ENCODE results near the gene TARBP2.

TARBP2 gene

DNA sequence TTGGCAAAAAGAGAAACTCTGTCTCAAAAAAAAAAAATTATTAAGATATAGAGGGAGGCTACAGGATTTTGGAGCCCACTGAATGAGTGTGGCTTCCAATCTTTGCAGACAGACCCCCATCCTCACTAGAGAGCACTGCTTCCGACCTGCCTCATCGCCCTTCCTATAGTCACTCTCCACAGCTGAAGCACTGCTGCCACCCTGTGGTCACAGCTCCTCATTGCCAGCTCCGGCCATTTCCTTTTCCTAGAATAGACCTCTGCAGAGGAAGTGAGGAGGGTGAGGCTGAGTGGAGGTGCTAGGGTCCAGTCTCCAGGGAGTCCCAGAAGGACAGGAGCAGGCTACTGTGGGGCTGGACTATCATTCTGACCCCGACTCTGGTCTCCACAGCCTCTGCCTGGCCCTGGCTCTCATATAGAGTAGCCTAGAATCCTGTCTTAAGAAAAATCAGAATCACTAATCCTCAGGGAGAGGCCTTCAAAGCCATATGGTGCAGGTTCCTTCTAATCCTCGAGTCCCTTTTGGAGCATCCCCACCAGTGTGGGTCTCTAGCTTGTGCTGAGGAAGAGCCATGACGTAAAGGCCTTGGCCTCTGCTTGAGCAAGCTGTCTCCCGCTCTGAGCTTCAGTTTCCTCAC is 7.6 kb downstream of the TARBP2 start:
- H3K9ac ChIP-seq (ENCODE audit: low read depth, low read length): no peak overlapping the region

DNA sequence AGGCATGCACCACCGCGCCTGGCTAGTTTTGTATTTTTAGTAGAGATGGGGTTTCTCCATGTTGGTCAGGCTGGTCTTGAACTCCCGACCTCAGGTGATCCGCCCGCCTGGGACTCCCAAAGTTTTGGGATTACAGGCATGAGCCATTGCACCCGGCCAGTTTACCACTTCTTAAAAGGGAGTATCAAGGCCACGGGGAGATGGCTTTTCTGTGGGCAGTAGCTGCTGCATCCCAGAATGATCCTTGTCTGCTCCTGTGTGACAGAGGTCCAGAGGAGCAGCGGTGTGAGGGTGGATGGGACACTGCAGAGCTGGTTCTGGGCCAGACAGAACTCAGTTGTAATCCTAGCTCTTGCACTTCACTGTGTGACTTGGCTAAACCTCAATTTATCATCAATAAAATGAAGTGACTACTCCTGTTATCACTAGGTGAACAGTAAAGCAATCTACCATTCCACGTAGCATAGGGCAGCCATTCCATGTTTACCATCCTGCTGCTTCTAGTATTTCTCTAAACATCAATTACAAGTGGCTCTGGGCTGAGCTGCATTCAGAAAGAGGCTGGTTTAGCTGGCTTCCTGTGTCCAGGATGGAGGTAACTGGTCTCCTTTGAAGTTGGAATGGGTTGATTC is 9.2 kb downstream of the TARBP2 start:
- no peaks in the 10 kb centered on the region for H3K27me3 ChIP-seq (ENCODE audit: insufficient read depth, low read length)
- no peak overlapping the region for H3K27ac ChIP-seq (ENCODE audit: low read length)
- H3K36me3 ChIP-seq (ENCODE audit: insufficient read depth, low read depth, low read length): peaks cover 39% of the 10 kb centered on the region
- no peak overlapping the region for H3K4me3 ChIP-seq (ENCODE audit: low read length)
- no peak overlapping the region for H3K9ac ChIP-seq (ENCODE audit: low read depth, low read length)
- H3K9me3 ChIP-seq (ENCODE audit: insufficient read depth, low read depth, low read length): no peaks in the 10 kb centered on the region
- H3K4me1 ChIP-seq (ENCODE audit: insufficient read depth, low read length): no peaks in the 10 kb centered on the region

More for the DNA sequence above, 7.6 kb downstream of the TARBP2 start:
- Histone ChIP-seq H3K4me3 (ENCODE audit: low read length) (no peak overlapping the region), H3K4me1 (ENCODE audit: insufficient read depth, low read length) (no peaks in the 10 kb centered on the region), H3K27ac (ENCODE audit: low read length) (no peak overlapping the region), H3K27me3 (ENCODE audit: insufficient read depth, low read length) (no peaks in the 10 kb centered on the region), H3K36me3 (ENCODE audit: insufficient read depth, low read depth, low read length) (peaks cover 43% of the 10 kb centered on the region), H3K9me3 (ENCODE audit: insufficient read depth, low read depth, low read length) (no peaks in the 10 kb centered on the region)

DNA sequence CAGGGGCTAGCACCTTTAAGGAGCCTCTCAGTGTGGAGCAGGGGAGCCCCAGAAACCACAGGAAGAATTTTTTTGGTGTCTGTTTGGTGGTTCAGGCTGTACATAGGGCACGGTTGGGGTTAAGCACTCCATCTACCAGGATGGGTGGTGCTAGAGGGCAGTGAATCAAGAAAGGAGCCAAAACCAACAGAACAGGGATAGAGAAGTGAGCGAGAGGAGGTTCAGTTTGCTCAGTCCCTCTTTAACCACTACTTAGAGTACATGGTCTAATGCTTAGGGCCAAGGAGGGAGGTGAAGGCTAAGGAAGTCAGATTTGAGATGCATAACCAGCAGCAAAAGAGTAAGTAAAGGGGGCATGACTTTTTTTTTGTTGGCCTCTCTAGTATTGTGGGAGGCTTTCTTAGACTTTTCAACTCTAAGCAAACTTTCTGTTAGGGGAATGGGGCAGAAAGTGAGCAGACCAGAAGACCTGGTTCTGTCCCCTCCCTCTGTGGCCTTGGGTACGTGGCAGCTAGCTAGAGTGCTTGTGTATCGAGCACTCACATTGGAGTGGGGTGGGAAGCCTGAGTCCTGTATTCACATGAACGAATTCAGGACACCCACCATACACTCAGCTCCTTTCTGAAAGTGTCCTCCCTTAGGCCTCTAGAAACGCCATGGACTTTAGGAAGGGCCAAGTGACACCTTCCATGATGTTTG is 12.8 kb downstream of the TARBP2 start:
- Histone ChIP-seq H3K9ac (ENCODE audit: low read depth, low read length) (no peak overlapping the region), H3K36me3 (ENCODE audit: insufficient read depth, low read depth, low read length) (peaks cover 40% of the 10 kb centered on the region; the same call in 1 of the 2 replicates), H3K27ac (ENCODE audit: low read length) (no peak overlapping the region)

DNA sequence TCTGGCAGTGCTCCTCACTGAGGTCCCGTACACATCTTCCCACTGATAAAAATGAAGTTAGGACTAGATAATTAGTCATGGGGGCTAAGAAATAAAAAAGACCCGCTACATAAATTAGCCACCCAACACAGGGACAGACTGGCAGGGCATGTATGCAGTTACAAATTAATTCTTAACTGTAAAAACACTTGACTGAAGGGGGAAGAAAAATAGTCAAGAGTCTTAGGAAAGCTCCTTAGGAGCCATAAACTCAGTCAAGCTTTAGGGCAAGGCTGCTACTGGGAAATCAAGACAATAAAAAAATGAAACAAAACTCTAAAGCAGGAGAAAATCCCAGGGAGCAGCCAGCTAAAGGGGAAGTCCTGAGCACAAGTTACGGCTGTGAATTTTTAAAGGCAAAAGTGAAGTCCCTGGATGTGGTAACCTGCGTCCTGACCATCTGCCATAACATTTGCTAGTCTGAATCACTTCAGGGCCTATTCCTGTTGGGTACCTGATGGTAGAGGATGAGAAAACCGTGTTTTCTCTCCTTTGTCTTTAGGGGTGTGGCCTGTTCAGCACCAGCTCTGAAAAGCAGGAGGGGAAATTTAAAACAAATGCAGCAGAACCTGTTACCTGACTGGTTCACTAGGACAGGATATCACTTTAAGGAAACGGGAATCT is 13.7 kb downstream of the TARBP2 start:
- Histone ChIP-seq H3K9me3 (ENCODE audit: insufficient read depth, low read depth, low read length) (no peaks in the 10 kb centered on the region), H3K27me3 (ENCODE audit: insufficient read depth, low read length) (no peaks in the 10 kb centered on the region), H3K36me3 (ENCODE audit: insufficient read depth, low read depth, low read length) (peaks cover 47% of the 10 kb centered on the region; the same call in 1 of the 2 replicates), H3K4me1 (ENCODE audit: insufficient read depth, low read length) (no peaks in the 10 kb centered on the region), H3K4me3 (ENCODE audit: low read length) (no peak overlapping the region), H3K9ac (ENCODE audit: low read depth, low read length) (no peak overlapping the region), H3K27ac (ENCODE audit: low read length) (no peak overlapping the region)

More for the DNA sequence above, 12.8 kb downstream of the TARBP2 start:
- no peaks in the 10 kb centered on the region for H3K9me3 ChIP-seq (ENCODE audit: insufficient read depth, low read depth, low read length)
- H3K27me3 ChIP-seq (ENCODE audit: insufficient read depth, low read length): no peaks in the 10 kb centered on the region
- H3K4me3 ChIP-seq (ENCODE audit: low read length): no peak overlapping the region
- H3K4me1 ChIP-seq (ENCODE audit: insufficient read depth, low read length): no peaks in the 10 kb centered on the region

DNA sequence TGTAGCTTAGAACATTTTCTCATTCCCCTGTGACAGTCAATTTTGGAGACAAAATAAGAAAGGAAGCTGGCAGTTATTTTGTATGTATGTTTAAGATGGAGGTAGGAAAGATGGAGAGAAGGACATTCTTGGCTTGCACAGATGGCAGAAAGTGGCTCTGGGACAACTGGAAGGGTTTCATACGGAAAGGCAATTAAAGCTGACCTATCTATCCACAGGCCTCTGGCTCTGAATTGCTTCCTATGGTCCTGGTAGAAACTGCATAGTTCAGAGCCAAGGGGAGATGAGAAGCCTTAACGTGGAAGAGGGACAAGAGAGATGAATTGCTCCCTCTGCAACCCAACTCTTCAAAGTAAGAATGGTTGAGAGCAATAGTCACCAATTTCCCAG is 14.2 kb downstream of the TARBP2 start:
- Histone ChIP-seq H3K27ac (ENCODE audit: low read length) (no peak overlapping the region), H3K27me3 (ENCODE audit: insufficient read depth, low read length) (no peaks in the 10 kb centered on the region), H3K4me3 (ENCODE audit: low read length) (no peak overlapping the region), H3K36me3 (ENCODE audit: insufficient read depth, low read depth, low read length) (peaks cover 47% of the 10 kb centered on the region; the same call in 1 of the 2 replicates), H3K9ac (ENCODE audit: low read depth, low read length) (no peak overlapping the region), H3K9me3 (ENCODE audit: insufficient read depth, low read depth, low read length) (no peaks in the 10 kb centered on the region), H3K4me1 (ENCODE audit: insufficient read depth, low read length) (no peaks in the 10 kb centered on the region)

DNA sequence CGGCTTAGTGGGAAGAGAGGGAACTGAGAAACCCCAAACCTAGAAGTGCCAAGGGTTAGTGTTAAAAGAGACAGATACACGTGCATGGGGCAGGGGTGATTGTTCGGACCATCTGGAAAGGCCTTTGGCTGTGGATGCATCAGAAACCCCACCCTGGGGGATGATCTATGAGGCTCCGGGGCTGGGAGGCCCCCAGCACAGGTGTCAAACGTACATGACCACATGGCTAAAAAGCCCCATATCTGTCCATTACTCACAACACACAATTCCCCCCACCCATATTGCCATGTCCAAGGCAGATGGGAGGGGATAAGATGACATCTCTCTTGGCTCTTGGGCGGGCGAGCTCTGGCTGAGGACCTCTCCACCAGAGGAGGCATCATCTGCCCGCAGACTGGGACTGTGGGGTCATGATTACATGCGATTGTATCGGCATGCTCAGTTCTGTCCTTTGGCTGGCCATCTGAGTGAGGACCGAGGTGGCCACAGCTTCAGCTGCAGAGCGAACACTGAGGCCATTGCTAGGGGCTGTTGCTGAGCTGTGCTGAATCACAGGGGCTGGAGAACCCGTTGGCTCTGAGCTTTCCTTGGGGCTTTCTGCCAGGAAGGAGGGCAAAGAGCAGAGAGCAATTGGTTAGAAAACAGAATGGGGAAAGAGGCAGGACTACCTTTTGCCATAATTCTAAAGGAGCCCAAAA is 15.8 kb downstream of the TARBP2 start:
- no peaks in the 10 kb centered on the region for H3K27me3 ChIP-seq (ENCODE audit: insufficient read depth, low read length)
- no peaks in the 10 kb centered on the region for H3K9me3 ChIP-seq (ENCODE audit: insufficient read depth, low read depth, low read length)
- H3K4me1 ChIP-seq (ENCODE audit: insufficient read depth, low read length): no peaks in the 10 kb centered on the region
- H3K9ac ChIP-seq (ENCODE audit: low read depth, low read length): no peak overlapping the region; the same call in 1 of the 2 replicates
- H3K27ac ChIP-seq (ENCODE audit: low read length): no peak overlapping the region
- peaks cover 59% of the 10 kb centered on the region; the same call in 1 of the 2 replicates for H3K36me3 ChIP-seq (ENCODE audit: insufficient read depth, low read depth, low read length)
- no peak overlapping the region for H3K4me3 ChIP-seq (ENCODE audit: low read length)

DNA sequence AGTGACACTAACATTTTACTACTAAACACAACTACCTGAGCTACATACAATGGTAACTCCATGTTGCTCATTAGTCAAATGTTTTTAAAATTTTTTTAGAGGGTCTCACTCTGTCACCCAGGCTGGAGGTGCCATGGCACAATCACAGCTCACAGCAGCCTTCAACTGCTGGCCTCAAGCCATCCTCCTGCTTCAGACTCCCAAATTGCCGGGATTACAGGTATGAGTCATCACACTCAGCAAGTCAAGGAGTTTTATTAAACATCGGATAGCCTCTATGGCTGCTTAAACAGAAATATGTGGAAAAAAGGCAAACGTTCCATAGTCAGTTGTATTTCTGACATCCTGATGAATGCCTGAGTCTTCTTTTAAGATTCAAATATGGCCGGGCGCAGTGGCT is 17.3 kb downstream of the TARBP2 start:
- Histone ChIP-seq H3K4me3 (ENCODE audit: low read length) (no peak overlapping the region), H3K27ac (ENCODE audit: low read length) (no peak overlapping the region), H3K9ac (ENCODE audit: low read depth, low read length) (no peak overlapping the region), H3K4me1 (ENCODE audit: insufficient read depth, low read length) (no peaks in the 10 kb centered on the region), H3K9me3 (ENCODE audit: insufficient read depth, low read depth, low read length) (no peaks in the 10 kb centered on the region), H3K27me3 (ENCODE audit: insufficient read depth, low read length) (no peaks in the 10 kb centered on the region), H3K36me3 (ENCODE audit: insufficient read depth, low read depth, low read length) (peaks cover 61% of the 10 kb centered on the region; the same call in 1 of the 2 replicates)

DNA sequence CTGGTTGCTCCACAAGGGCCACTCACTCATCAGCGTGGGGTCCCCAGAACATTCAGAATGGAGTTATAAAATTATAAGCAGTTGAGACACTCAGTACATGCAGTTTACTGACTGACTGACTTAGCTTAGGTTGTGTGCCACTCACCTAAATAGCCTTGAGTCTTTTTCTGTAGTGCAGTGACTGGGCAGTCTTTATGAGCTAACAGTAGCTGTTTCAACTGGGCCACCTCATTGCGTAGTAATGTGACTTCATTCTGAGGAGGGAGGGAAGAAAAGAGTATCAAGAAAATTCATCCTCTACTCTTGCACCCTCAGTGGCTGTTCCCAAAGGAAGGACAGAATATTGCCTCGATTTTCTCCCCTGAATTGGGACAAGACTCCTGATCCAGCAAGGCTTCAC is 22.0 kb downstream of the TARBP2 start:
- no peak overlapping the region for H3K9ac ChIP-seq (ENCODE audit: low read depth, low read length)
- no peaks in the 10 kb centered on the region for H3K4me1 ChIP-seq (ENCODE audit: insufficient read depth, low read length)
- H3K36me3 ChIP-seq (ENCODE audit: insufficient read depth, low read depth, low read length): peaks cover 45% of the 10 kb centered on the region
- H3K4me3 ChIP-seq (ENCODE audit: low read length): no peak overlapping the region
- H3K9me3 ChIP-seq (ENCODE audit: insufficient read depth, low read depth, low read length): no peaks in the 10 kb centered on the region
- H3K27ac ChIP-seq (ENCODE audit: low read length): no peak overlapping the region
- H3K27me3 ChIP-seq (ENCODE audit: insufficient read depth, low read length): no peaks in the 10 kb centered on the region

DNA sequence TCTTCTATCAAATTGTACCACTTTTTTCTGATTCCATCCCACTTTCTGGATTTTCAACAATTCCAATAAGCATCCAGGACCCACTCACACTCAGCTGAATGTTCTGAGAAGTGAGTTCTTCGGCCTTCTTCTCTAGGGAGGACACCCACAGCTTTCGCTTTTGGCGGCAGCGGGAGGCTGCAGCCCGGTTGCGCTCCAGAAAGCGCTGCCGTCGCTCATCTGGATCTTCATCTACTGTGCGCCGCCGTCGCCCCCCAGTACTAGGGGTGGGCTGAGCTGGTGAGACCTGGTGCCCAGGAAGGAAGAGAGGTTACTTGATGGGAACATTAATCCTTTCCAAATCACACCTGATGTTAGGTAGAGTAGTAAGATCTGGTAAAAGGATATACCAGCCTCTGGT is 23.4 kb downstream of the TARBP2 start:
- Histone ChIP-seq H3K27me3 (ENCODE audit: insufficient read depth, low read length) (no peaks in the 10 kb centered on the region), H3K9me3 (ENCODE audit: insufficient read depth, low read depth, low read length) (no peaks in the 10 kb centered on the region), H3K4me1 (ENCODE audit: insufficient read depth, low read length) (no peaks in the 10 kb centered on the region), H3K4me3 (ENCODE audit: low read length) (no peak overlapping the region), H3K27ac (ENCODE audit: low read length) (no peak overlapping the region), H3K36me3 (ENCODE audit: insufficient read depth, low read depth, low read length) (peaks cover 36% of the 10 kb centered on the region), H3K9ac (ENCODE audit: low read depth, low read length) (no peak overlapping the region)

DNA sequence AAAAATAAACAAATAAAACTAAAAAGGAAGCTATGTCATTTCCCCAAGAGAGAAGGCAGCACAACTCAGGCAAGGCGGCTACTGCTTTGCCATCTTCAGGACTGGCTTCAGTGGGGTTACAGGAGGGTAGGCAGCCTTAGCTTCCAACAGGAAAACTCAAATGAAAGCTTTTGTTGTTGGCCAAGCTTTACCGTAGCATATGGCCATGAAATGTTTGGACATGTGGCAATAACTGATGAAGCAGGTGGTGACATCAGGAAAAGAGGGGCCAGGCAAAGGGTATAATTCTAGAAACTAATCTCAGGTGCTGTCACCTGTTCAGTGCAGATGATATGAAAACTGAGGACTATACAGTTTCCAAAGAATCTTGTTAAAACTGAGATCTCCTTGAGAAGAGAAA is 29.0 kb downstream of the TARBP2 start:
- no peaks in the 10 kb centered on the region for H3K9me3 ChIP-seq (ENCODE audit: insufficient read depth, low read depth, low read length)
- H3K4me3 ChIP-seq (ENCODE audit: low read length): no peak overlapping the region
- H3K36me3 ChIP-seq (ENCODE audit: insufficient read depth, low read depth, low read length): peaks cover 37% of the 10 kb centered on the region
- no peaks in the 10 kb centered on the region for H3K27me3 ChIP-seq (ENCODE audit: insufficient read depth, low read length)
- H3K4me1 ChIP-seq (ENCODE audit: insufficient read depth, low read length): no peaks in the 10 kb centered on the region
- no peak overlapping the region for H3K27ac ChIP-seq (ENCODE audit: low read length)
- no peak overlapping the region for H3K9ac ChIP-seq (ENCODE audit: low read depth, low read length)

DNA sequence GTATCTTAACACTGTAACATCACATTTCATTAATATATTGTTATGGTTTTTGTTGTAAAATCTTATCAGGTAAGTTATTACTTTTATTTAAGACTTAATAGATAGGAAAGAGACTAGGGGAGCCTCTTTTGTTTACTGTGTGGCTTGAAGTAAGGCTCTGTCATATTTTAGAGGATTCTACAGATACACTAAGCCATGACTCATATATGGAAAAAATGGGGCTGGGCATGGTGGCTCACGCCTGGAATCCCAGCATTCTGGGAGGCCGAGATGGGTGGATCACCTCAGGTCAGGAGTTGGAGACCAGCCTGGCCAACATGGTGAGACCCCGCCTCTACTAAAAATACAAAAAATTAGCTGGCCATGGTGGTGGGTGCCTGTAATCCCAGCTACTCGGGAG is 29.8 kb downstream of the TARBP2 start:
- peaks cover 44% of the 10 kb centered on the region for H3K36me3 ChIP-seq (ENCODE audit: insufficient read depth, low read depth, low read length)
- no peaks in the 10 kb centered on the region for H3K4me1 ChIP-seq (ENCODE audit: insufficient read depth, low read length)
- H3K9ac ChIP-seq (ENCODE audit: low read depth, low read length): no peak overlapping the region
- H3K27ac ChIP-seq (ENCODE audit: low read length): no peak overlapping the region
- no peaks in the 10 kb centered on the region for H3K27me3 ChIP-seq (ENCODE audit: insufficient read depth, low read length)
- H3K4me3 ChIP-seq (ENCODE audit: low read length): no peak overlapping the region
- H3K9me3 ChIP-seq (ENCODE audit: insufficient read depth, low read depth, low read length): no peaks in the 10 kb centered on the region
